Measurements from ENCODE around the gene OR51D1. TPM values are rescaled to one million over a fixed set of nuclear protein-coding genes. Genes with fewer than 3 reads are reported as not detected.
A peak's percentile ranks its signal among the peaks of the same experiment; 100 is the strongest.

Gene OR51D1
- total and polyA plus RNA-seq, 4 donors, result not detected

- Histone ChIP-seq H3K9ac (ENCODE audit: low read depth in 1 of 2, low read length in 2 of 2) (no peak overlapping the region), H3K36me3 (ENCODE audit: control insufficient read depth in 4 of 4, insufficient read depth in 3 of 4, low read depth in 1 of 4, low read length in 3 of 4) (no peaks in the 10 kb centered on the region), H3K4me3 (ENCODE audit: low read depth in 1 of 3, low read length in 3 of 3) (no peak overlapping the region), H3K4me1 (ENCODE audit: control insufficient read depth in 4 of 4, insufficient read depth in 4 of 4, low read length in 3 of 4) (no peaks in the 10 kb centered on the region), H3K27ac (ENCODE audit: low read depth in 1 of 2, low read length in 2 of 2) (no peak overlapping the region), H3K9me3 (ENCODE audit: control insufficient read depth in 4 of 4, low read length in 3 of 4) (peaks cover 2 to 13% (median 8%) of the 10 kb centered on the region in 4 donors), H3K27me3 (ENCODE audit: control insufficient read depth in 4 of 4, insufficient read depth in 4 of 4, low read length in 3 of 4) (peaks cover 0 to 4% (median 0%) of the 10 kb centered on the region in 4 donors)
- WGBS, result 45% methylated on average over 15 of the region's 15 CpGs
- peak; percentile 65 for DNase-seq (ENCODE audit: low spot score)
- TF ChIP-seq GABPA (IDR thresholded peaks at IDR 0.05 in 1 of 2, conservative IDR thresholded peaks at IDR 0.05 in 1 of 2) (no peak), ZBTB33 (IDR thresholded peaks at IDR 0.05) (no peak), MAX (IDR thresholded peaks at IDR 0.05) (no peak), FOXA1 (IDR thresholded peaks at IDR 0.05) (no peak), TAF1 (conservative IDR thresholded peaks at IDR 0.05) (no peak), RXRA (IDR thresholded peaks at IDR 0.05) (no peak), RAD21 (IDR thresholded peaks at IDR 0.05) (peak; percentile 69 to 75), SP1 (IDR thresholded peaks at IDR 0.05) (no peak)
- TF ChIP-seq, protein P1, sequence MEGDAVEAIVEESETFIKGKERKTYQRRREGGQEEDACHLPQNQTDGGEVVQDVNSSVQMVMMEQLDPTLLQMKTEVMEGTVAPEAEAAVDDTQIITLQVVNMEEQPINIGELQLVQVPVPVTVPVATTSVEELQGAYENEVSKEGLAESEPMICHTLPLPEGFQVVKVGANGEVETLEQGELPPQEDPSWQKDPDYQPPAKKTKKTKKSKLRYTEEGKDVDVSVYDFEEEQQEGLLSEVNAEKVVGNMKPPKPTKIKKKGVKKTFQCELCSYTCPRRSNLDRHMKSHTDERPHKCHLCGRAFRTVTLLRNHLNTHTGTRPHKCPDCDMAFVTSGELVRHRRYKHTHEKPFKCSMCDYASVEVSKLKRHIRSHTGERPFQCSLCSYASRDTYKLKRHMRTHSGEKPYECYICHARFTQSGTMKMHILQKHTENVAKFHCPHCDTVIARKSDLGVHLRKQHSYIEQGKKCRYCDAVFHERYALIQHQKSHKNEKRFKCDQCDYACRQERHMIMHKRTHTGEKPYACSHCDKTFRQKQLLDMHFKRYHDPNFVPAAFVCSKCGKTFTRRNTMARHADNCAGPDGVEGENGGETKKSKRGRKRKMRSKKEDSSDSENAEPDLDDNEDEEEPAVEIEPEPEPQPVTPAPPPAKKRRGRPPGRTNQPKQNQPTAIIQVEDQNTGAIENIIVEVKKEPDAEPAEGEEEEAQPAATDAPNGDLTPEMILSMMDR (IDR thresholded peaks at IDR 0.05; ENCODE audit: low read depth, low read length, missing input control), result peak; percentile 56
Measured at GRCh38 chr11:4626207-4627099, 10.8 kb upstream of the OR51D1 start.

GRCh38 chr11:4636136-4636535 is 1.1 kb upstream of the OR51D1 start:
- TF ChIP-seq ZBTB33 (IDR thresholded peaks at IDR 0.05) (no peak), FOXA2 (IDR thresholded peaks at IDR 0.05) (no peak), SP1 (IDR thresholded peaks at IDR 0.05) (no peak), RAD21 (IDR thresholded peaks at IDR 0.05) (no peak), EGR1 (IDR thresholded peaks at IDR 0.05; ENCODE audit: low read depth in 2 of 2) (no peak), HNF4A (conservative IDR thresholded peaks at IDR 0.05) (no peak), NR2F2 (IDR thresholded peaks at IDR 0.05) (no peak), JUND (IDR thresholded peaks at IDR 0.05) (no peak), FOXA1 (IDR thresholded peaks at IDR 0.05) (no peak), RXRA (IDR thresholded peaks at IDR 0.05) (no peak)
- TF ChIP-seq, protein P2, sequence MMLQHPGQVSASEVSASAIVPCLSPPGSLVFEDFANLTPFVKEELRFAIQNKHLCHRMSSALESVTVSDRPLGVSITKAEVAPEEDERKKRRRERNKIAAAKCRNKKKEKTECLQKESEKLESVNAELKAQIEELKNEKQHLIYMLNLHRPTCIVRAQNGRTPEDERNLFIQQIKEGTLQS (IDR thresholded peaks at IDR 0.05), result no peak
- Histone ChIP-seq H3K9ac (ENCODE audit: low read depth in 1 of 2, low read length in 2 of 2) (no peak overlapping the region), H3K4me1 (ENCODE audit: control insufficient read depth in 4 of 4, insufficient read depth in 4 of 4, low read length in 3 of 4) (peaks cover 0 to 3% (median 2%) of the 10 kb centered on the region in 4 donors), H3K27ac (ENCODE audit: low read depth in 1 of 2, low read length in 2 of 2) (no peak overlapping the region), H3K9me3 (ENCODE audit: control insufficient read depth in 4 of 4, low read length in 3 of 4) (no peaks in the 10 kb centered on the region), H3K4me3 (ENCODE audit: low read depth in 1 of 3, low read length in 3 of 3) (no peak overlapping the region), H3K27me3 (ENCODE audit: control insufficient read depth in 4 of 4, insufficient read depth in 4 of 4, low read length in 3 of 4) (peaks cover 0 to 6% (median 0%) of the 10 kb centered on the region in 4 donors), H3K36me3 (ENCODE audit: control insufficient read depth in 4 of 4, insufficient read depth in 3 of 4, low read depth in 1 of 4, low read length in 3 of 4) (no peaks in the 10 kb centered on the region)
- 65% methylated on average over 2 of the region's 2 CpGs for WGBS
- no peak for DNase-seq (ENCODE audit: low spot score)
